Activated CD4-positive, alpha-beta T cell treated with anti-CD3 and anti-CD28 coated beads, Interleukin-2, amount 50 U/mL, for 16 hours (primary cell): ENCODE measurements around the gene PHYKPL.

ENCODE experiments used
- DNase-seq: peaks from one replicate; pipeline ENCODE4 v3.0.0-alpha.2; 2020

PHYKPL gene

GRCh38 chr5:178221853-178222252, 10.7 kb downstream of the PHYKPL start:
- DNase-seq = no peak

GRCh38 chr5:178221282-178221681, 11.3 kb downstream of the PHYKPL start:
- no peak for DNase-seq

GRCh38 chr5:178218827-178219226, 13.8 kb downstream of the PHYKPL start:
- no peak for DNase-seq

- no peak for DNase-seq
Measured at GRCh38 chr5:178218237-178218776, 14.3 kb downstream of the PHYKPL start.

GRCh38 chr5:178216779-178217178, 15.8 kb downstream of the PHYKPL start:
- DNase-seq = no peak

GRCh38 chr5:178216088-178216534, 16.5 kb downstream of the PHYKPL start:
- no peak for DNase-seq

- DNase-seq = no peak
Measured at GRCh38 chr5:178215280-178216002, 17.2 kb downstream of the PHYKPL start.

GRCh38 chr5:178214160-178214803, 18.3 kb downstream of the PHYKPL start:
- DNase-seq = no peak

GRCh38 chr5:178213748-178214151, 18.9 kb downstream of the PHYKPL start:
- DNase-seq = no peak

GRCh38 chr5:178213003-178213461, 19.6 kb downstream of the PHYKPL start:
- DNase-seq = no peak

- no peak for DNase-seq
Measured at GRCh38 chr5:178212241-178213002, 20.2 kb downstream of the PHYKPL start.

GRCh38 chr5:178211095-178212048, 21.2 kb downstream of the PHYKPL start:
- DNase-seq = no peak

- no peak for DNase-seq
Measured at GRCh38 chr5:178210686-178211085, 21.9 kb downstream of the PHYKPL start.

GRCh38 chr5:178210073-178210535, 22.5 kb downstream of the PHYKPL start:
- no peak for DNase-seq

- DNase-seq = no peak
Measured at GRCh38 chr5:178209334-178210072, 23.1 kb downstream of the PHYKPL start.

- DNase-seq = no peak
Measured at GRCh38 chr5:178208540-178209227, 23.9 kb downstream of the PHYKPL start.

GRCh38 chr5:178207917-178208280, 24.7 kb downstream of the PHYKPL start:
- no peak for DNase-seq

GRCh38 chr5:178207183-178207916, 25.3 kb downstream of the PHYKPL start:
- DNase-seq = no peak

GRCh38 chr5:178206166-178207101, 26.2 kb downstream of the PHYKPL start:
- no peak for DNase-seq
